NOMO-1 treated with DMSO at 0.1 percent for 48 hours (cell line): ENCODE measurements around the gene ZNF570.

Source experiments
- DNase-seq: peaks from one replicate; lab custom pipeline; 2025; ENCODE audit not compliant: unreplicated experiment; lab: John Stamatoyannopoulos, UW

ZNF570 gene

DNA sequence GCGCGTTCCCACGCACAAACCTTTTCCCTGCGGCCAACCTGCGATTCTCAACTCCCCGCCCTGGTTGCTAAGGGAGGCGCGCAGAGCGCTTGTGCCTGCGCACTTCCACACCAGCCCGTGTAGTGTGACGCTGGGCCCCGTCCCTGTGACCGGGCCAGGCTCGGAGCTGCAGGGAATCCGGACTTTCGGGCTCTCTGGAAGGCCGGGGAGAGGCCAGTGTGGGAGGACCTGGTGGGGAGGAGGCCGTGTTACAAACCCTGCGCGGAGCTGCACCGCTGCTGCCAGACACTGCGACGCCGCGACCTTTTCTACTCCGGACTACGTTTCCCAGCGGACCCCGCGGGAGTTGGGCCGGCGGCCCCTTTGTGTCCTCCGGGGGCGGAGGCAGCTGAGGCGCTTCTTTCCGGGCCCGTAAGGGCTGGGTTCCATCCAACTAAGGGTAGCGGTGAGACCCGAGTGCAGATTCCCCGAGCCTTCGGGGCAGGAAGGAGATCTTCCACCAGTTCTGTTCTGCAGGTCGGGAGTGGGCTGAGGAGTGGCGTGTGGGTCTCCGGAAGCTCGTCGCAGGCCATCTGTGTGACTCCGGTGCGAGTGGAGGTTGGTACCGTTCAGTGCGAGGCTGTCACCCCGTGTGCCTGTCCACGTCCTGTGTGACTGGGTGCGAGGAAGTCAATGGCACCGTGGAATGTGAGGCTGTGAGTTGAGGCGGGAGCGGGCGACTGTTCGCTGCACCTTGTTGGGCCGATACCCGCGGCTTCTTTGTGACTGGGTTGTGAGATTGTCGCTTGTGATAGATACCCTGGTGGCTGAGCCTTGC is at the start of gene ZNF570:
ZNF570 (plus strand) TSS at position 396 of the 817 bp plus-strand sequence. CDS start 999 bp downstream, outside the sequence.
- DNase-seq = peak; percentile 84

DNA sequence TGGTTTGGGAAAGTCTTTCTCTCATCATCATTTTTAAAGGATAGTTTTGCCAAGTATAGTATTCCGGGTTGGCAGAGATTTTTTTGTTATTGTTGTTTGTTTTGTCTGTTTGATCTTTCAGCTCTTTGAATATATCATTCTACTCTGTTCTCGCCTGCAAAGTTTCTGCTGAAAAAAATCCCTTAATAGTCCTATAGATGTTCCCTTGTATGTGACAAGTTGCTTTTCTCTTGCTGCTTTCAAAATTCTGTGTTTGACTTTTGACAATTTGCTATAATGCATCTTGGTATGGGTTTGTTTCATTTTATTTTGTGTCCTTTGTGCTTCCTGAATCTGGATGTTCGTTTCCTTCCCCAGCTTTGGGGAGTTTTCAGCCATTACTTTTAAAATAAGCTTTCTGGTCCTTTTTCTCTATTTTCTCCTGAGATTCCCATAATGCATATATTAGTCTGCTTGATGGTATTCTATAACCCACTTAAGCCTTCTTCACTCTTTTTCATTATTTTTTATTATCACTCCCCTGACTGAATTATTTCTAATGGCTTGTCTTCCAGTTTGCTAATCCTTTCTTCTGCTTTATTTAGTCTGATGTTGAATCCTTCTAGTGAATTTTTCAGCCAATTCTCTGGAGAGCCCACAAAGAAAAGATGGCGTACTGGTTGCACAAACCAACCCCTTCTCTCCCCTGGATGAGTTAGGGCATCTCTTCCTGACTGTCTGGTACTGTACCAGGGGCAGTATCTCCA is 16.5 kb upstream of the ZNF570 start:
- no peak for DNase-seq

GRCh38 chr19:37466277-37466797 is 2.8 kb upstream of the ZNF570 start:
- no peak for DNase-seq

DNA sequence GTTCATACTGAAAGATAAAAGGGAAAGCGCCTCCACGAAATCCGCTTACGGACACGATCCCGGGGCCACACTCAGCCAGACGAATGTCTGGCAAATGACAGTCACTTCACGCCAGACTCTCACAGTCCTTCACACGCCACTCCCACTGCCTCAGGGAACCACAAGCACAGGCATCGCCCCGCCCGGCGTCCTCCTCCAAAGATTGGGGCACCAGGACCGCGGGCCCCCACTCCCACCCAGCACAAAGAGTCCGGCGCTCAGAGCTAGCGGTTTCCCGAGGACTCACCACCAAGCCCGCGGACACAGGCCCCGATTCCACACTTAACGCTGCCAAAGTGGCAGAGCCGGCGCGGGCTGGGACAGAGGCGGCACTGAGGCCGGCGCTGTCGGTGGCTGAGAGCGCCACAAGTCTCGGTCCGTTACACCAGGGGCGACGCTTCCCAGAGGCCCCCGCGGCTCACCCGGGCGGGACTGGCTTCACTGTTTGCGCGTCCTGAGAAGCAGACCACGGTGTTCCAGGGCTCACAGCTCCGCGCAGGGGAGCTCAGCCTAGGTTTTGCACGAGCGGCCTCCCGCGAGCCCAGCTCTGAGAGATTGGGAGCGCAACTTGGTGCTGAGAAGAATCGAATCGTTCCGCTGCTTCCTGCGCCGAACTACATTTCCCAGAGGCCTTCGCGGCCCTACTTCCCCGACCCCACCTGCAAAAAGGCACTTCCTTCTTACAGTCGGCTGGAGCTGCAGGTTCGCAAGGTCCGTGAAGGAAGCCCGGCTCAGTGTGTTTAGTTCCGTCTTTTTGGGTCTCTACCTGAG is 2.2 kb upstream of the ZNF570 start, which contains the start of gene ZNF569:
ZNF569 (minus strand) TSS at position 647 of the 810 bp plus-strand sequence. CDS start 22,523 bp downstream, outside the sequence.
- DNase-seq = peak; percentile 91

GRCh38 chr19:37467608-37468090 is 1.5 kb upstream of the ZNF570 start:
- no peak for DNase-seq

DNA sequence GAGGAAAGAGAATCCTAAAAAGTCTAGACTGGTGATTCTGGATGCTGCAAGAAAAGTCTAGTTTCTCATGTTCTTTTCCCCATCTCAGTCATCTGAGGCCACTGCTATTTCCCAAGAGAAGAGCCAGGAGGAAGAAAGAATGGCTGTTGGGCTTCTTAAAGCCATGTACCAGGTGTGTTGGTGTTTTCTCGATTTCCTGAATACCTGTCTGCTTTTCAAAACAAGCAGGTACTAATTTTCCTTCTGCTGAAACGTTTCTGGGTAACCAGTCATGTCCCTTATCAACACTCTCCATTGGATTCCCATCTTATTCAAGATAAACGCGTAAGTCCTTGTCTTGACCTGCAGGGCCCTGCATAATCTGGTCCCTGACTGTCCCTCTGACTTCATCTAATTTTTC is 1.1 kb downstream of the ZNF570 start:
- no peak for DNase-seq

GRCh38 chr19:37472165-37472564 is 3.0 kb downstream of the ZNF570 start:
- DNase-seq = no peak

DNA sequence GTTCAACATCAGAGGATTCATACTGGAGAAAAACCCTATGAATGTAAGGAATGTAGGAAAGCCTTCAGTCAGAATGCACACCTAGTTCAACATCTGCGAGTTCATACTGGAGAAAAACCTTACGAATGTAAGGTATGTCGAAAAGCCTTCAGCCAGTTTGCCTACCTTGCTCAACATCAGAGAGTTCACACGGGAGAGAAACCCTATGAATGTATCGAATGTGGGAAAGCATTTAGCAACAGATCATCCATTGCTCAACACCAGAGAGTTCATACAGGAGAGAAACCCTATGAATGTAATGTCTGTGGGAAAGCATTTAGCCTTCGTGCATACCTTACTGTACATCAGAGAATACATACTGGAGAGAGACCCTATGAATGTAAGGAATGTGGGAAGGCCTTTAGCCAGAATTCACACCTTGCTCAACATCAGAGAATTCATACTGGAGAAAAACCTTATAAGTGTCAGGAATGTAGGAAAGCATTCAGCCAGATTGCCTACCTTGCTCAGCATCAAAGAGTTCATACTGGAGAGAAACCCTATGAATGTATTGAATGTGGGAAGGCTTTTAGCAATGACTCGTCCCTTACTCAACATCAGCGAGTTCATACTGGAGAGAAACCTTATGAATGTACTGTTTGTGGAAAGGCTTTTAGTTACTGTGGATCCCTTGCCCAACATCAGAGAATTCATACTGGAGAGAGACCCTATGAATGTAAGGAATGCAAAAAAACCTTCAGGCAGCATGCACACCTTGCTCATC is 15.4 kb downstream of the ZNF570 start:
- DNase-seq = no peak

DNA sequence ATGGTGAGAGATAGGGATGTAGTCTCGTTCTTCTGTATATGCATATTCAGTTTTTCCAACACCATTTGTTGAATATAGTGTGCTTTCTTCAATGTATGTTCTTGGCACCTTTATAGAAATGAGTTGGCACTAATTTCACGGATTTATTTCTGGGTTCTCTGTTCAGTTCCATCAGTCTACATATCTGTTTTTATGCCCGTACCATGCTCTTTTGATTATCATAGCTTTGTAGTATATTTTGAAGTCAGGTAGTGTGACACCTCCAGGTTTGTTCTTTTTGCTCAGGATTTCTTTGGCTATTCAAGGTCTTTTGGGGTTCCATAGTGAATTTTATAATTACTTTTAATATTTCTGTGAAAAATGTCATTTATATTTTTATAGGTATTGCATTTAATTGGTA is 23.1 kb downstream of the ZNF570 start:
- DNase-seq = no peak

DNA sequence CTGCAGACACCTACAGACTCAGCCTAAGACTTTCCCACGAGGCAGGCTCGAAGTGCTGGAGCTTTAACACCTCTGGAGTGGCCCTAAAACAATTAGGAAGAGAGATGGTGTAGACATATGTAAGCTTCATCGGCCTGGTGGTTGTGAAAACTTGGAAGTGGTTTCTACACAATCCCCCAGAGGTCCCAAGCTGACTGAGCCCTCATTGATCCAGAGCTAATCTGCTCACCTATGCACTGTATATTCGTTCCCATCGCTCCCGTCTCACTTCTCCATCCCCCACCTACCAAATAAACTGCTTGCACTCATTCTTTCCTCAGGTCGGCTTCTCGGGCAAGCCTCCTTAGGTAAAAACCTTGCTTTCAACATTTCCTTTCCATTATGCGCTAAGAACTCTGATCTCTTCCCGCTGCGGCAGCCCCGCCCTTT is 36.8 kb downstream of the ZNF570 start:
- no peak for DNase-seq

DNA sequence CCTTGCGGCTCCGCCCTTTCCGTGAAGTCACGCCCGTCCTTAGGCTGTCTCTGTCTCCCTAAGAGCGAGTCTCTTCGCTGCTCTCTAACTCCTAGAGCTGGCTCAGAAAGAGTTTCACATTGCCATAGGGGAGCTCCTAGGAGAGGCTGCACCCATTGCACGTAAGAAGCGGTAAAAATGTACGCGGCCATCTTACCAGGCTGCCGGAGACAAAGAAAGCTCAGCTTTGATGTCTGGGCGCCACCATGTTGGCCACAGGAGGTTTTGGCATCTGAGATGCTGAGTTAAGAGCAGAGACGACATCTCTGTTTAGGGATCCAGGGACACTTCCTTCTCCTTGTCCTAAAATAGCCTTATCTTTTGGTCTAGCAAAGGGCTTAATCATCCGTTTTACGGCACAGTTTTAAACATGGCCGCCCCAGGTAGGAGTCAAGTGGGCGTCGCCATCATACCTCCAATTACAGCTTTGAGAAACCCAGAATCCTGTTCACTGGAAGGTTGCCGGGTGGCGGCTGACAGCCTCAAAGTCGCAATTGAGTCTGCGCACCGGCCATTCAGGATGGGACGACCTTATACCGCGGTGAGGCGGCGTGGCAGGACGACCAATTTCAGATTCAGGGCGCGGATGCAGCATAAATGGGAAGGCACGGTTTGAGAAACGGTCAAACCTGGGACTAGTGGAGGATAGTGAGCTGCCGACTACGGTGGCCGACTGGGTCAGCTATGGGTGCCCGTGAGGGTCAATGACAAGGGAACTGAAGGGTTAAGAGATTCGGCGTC is 37.4 kb downstream of the ZNF570 start, which contains the start of gene ZNF793:
ZNF793 (plus strand) TSS at position 553 of the 780 bp plus-strand sequence. CDS start 16,501 bp downstream, outside the sequence.
- no peak for DNase-seq

DNA sequence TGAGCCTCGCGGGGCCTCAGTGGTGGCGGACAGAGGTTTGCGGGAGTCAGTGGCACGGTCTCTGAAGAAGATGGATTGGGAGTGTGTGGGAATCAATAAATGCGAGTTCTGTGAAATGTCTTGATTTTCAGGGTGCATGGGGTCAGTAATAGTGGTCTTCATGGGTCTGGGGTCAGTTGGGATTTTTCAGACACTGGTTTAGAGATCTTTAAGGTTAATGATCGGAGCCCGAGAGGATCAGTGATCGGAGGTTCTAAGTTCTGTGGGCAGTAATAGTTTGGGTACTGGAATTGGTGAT is 38.0 kb downstream of the ZNF570 start:
- no peak for DNase-seq

- no peak for DNase-seq
Observed at GRCh38 chr19:37511186-37511585, 42.0 kb downstream of the ZNF570 start.

GRCh38 chr19:37511821-37512220 is 42.7 kb downstream of the ZNF570 start:
- DNase-seq = no peak

DNA sequence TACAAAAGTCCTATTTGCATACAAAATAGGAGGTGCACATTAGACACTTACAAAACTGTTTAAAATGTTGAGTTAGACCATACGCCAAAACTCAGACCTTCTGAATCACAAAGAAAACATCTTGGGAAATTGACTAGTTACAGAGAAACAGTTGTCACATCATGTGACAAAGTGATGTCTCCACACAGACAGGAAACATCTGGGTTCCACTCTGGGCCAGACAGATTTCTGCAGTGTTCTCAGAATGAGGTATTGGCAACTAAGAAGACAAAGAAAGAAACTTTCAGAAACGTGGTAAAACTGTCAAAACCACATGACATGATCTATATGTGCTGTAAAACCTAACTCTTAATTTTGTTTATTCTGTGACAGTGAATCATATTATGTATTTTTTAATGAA is 44.2 kb downstream of the ZNF570 start:
- no peak for DNase-seq

GRCh38 chr19:37519890-37520289 is 50.7 kb downstream of the ZNF570 start:
- DNase-seq = no peak

DNA sequence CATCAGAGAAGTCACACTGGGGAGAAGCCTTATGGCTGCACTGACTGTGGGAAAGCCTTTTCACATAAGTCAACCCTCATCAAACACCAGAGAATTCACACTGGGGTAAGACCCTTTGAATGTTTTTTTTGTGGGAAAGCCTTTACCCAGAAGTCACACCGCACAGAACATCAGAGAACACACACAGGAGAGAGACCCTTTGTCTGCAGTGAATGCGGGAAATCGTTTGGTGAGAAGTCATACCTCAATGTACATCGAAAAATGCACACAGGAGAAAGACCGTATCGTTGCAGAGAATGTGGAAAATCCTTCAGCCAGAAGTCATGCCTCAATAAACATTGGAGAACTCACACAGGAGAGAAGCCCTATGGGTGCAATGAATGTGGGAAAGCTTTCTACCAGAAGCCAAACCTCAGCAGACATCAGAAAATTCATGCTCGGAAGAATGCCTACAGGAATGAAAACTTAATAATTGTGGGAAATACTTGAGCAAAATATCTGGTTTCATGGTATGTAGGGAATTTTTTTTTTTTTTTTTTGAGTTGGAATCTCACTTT is 68.3 kb downstream of the ZNF570 start:
- DNase-seq = no peak
